ENCODE data around the gene ARHGAP26. TPM values are rescaled to one million over a fixed set of nuclear protein-coding genes. Genes with fewer than 3 reads are reported as not detected.

ARHGAP26 gene
- polyA plus RNA-seq, 1 donor from 2014 or later: 0.83 TPM

DNA sequence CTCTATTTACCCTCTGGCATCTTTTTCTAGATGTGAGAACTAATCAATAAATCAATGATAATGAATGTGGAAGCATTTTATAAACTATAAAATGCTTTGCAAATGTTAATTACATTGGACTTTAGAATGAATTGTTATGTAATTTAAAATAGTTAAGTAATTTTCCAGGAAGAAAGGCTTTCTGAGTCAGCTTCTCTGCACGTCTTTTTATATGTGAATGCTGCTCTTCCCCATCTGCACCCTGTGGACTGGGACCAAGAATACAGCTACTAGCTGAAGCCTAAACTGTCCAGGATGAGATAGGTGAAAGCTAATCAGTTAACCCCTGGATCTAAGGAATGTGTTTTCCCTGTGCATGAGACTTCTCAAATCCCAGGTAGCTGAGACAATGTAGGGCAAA is 340.4 kb downstream of the ARHGAP26 start:
- Histone ChIP-seq H3K4me2 (ENCODE audit: low read length) (no peak overlapping the region), H3K9ac (ENCODE audit: low read length) (no peak overlapping the region)

DNA sequence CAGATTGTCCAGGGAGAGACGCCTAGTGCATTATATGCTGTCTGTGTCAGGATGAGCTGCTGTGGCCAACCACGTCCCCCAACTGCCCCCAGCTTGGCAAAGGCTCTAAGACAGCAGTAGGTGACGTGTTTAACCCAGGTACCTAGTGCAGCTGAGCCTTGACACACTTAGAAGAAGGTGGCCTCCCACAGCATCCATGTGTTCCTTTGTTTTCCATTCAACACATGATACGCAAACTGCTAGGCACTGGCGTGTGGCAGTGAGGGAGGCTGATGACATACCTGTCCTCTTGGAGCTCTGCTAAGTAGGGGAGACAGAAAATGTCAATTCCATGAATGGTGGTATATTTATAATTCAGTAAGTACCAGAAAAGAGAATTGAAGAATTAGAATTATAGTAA is 341.6 kb downstream of the ARHGAP26 start:
- no peaks in the 10 kb centered on the region for H4K20me1 ChIP-seq (ENCODE audit: insufficient read depth)
- H3K4me2 ChIP-seq (ENCODE audit: low read length): no peak overlapping the region
- H3K9me2 ChIP-seq (ENCODE audit: insufficient read depth, low read length): no peaks in the 10 kb centered on the region
- H3K4me3 ChIP-seq (ENCODE audit: low read length): no peak overlapping the region
- TF ChIP-seq POLR2AphosphoS5 (IDR thresholded peaks at IDR 0.05) (no peak), RAD21 (conservative IDR thresholded peaks at IDR 0.05) (no peak), SMC3 (conservative IDR thresholded peaks at IDR 0.05; ENCODE audit: poor library complexity) (no peak), TAF1 (IDR thresholded peaks at IDR 0.05; ENCODE audit: low read depth) (no peak), EP300 (conservative IDR thresholded peaks at IDR 0.05; ENCODE audit: poor library complexity, severe bottlenecking) (no peak), EZH2 (IDR thresholded peaks at IDR 0.05; ENCODE audit: borderline replicate concordance, insufficient read depth, low read length, poor library complexity, severe bottlenecking) (no peak)
- TF ChIP-seq, protein P1, sequence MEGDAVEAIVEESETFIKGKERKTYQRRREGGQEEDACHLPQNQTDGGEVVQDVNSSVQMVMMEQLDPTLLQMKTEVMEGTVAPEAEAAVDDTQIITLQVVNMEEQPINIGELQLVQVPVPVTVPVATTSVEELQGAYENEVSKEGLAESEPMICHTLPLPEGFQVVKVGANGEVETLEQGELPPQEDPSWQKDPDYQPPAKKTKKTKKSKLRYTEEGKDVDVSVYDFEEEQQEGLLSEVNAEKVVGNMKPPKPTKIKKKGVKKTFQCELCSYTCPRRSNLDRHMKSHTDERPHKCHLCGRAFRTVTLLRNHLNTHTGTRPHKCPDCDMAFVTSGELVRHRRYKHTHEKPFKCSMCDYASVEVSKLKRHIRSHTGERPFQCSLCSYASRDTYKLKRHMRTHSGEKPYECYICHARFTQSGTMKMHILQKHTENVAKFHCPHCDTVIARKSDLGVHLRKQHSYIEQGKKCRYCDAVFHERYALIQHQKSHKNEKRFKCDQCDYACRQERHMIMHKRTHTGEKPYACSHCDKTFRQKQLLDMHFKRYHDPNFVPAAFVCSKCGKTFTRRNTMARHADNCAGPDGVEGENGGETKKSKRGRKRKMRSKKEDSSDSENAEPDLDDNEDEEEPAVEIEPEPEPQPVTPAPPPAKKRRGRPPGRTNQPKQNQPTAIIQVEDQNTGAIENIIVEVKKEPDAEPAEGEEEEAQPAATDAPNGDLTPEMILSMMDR (IDR thresholded peaks at IDR 0.05; ENCODE audit: poor library complexity, severe bottlenecking): no peak
- TF ChIP-seq, protein P2, sequence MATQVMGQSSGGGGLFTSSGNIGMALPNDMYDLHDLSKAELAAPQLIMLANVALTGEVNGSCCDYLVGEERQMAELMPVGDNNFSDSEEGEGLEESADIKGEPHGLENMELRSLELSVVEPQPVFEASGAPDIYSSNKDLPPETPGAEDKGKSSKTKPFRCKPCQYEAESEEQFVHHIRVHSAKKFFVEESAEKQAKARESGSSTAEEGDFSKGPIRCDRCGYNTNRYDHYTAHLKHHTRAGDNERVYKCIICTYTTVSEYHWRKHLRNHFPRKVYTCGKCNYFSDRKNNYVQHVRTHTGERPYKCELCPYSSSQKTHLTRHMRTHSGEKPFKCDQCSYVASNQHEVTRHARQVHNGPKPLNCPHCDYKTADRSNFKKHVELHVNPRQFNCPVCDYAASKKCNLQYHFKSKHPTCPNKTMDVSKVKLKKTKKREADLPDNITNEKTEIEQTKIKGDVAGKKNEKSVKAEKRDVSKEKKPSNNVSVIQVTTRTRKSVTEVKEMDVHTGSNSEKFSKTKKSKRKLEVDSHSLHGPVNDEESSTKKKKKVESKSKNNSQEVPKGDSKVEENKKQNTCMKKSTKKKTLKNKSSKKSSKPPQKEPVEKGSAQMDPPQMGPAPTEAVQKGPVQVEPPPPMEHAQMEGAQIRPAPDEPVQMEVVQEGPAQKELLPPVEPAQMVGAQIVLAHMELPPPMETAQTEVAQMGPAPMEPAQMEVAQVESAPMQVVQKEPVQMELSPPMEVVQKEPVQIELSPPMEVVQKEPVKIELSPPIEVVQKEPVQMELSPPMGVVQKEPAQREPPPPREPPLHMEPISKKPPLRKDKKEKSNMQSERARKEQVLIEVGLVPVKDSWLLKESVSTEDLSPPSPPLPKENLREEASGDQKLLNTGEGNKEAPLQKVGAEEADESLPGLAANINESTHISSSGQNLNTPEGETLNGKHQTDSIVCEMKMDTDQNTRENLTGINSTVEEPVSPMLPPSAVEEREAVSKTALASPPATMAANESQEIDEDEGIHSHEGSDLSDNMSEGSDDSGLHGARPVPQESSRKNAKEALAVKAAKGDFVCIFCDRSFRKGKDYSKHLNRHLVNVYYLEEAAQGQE (IDR thresholded peaks at IDR 0.05; ENCODE audit: borderline replicate concordance): no peak
- H3K36me3 ChIP-seq (ENCODE audit: insufficient read depth, low read length): no peaks in the 10 kb centered on the region
- H3K27me3 ChIP-seq (ENCODE audit: insufficient read depth, low read depth, low read length): no peaks in the 10 kb centered on the region
- H3F3A ChIP-seq (ENCODE audit: insufficient read depth, low read length, poor library complexity, severe bottlenecking): no peaks in the 10 kb centered on the region
- no peak overlapping the region for H3K9ac ChIP-seq (ENCODE audit: low read length)
- no peak overlapping the region for H3K27ac ChIP-seq (ENCODE audit: low read length)
- H3K79me2 ChIP-seq (replicated peaks; ENCODE audit: insufficient read depth, low read length): no peaks in the 10 kb centered on the region
- no peak overlapping the region for H2AFZ ChIP-seq (ENCODE audit: low read depth, low read length)
- no peaks in the 10 kb centered on the region for H3K9me3 ChIP-seq (ENCODE audit: low read length)

More for the DNA sequence above, 340.4 kb downstream of the ARHGAP26 start:
- H2AFZ ChIP-seq (ENCODE audit: low read depth, low read length): no peak overlapping the region
- H3K9me2 ChIP-seq (ENCODE audit: insufficient read depth, low read length): no peaks in the 10 kb centered on the region
- no peaks in the 10 kb centered on the region for H4K20me1 ChIP-seq (ENCODE audit: insufficient read depth)
- no peaks in the 10 kb centered on the region for H3K36me3 ChIP-seq (ENCODE audit: insufficient read depth, low read length)
- no peaks in the 10 kb centered on the region for H3K27me3 ChIP-seq (ENCODE audit: insufficient read depth, low read depth, low read length)
- H3K9me3 ChIP-seq (ENCODE audit: low read length): no peaks in the 10 kb centered on the region
- no peaks in the 10 kb centered on the region for H3F3A ChIP-seq (ENCODE audit: insufficient read depth, low read length, poor library complexity, severe bottlenecking)
- no peak overlapping the region for H3K27ac ChIP-seq (ENCODE audit: low read length)
- H3K4me3 ChIP-seq (ENCODE audit: low read length): no peak overlapping the region
- TF ChIP-seq TAF1 (IDR thresholded peaks at IDR 0.05; ENCODE audit: low read depth): no peak
- no peak for TF ChIP-seq POLR2AphosphoS5 (IDR thresholded peaks at IDR 0.05)
- no peak for TF ChIP-seq SMC3 (conservative IDR thresholded peaks at IDR 0.05; ENCODE audit: poor library complexity)
- TF ChIP-seq, protein P2 (IDR thresholded peaks at IDR 0.05; ENCODE audit: borderline replicate concordance): no peak
- no peaks in the 10 kb centered on the region for H3K79me2 ChIP-seq (replicated peaks; ENCODE audit: insufficient read depth, low read length)
